Fibroblast of lung (primary cell): Measurements from ENCODE around the gene CELSR2. TPM values are rescaled to one million over a fixed set of nuclear protein-coding genes. Genes with fewer than 3 reads are reported as not detected.
"Not testable (repeated sequence)": the region's sequence is repeated elsewhere in the genome, so short reads cannot be mapped to it uniquely, and the experiment has no call there.

Experiments used
- DNase-seq, 2 donors: peaks; one replicate each; pipeline versions ENCODE4 v3.0.0 to v3.0.0-alpha.2; 2010; ENCODE audit warnings: low read depth in 2 of 2
- H2AFZ ChIP-seq: 2 replicates; pipeline ENCODE4 v1.5.1; 2012; ENCODE audit warnings: low read length, control low read depth, inconsistent platforms
- H3K27ac ChIP-seq: 2 replicates; pipeline ENCODE4 v1.5.1; 2011; ENCODE audit warnings: low read length, control low read depth; ENCODE audit not compliant: insufficient read depth
- H3K27me3 ChIP-seq: 2 replicates; pipeline ENCODE4 v1.5.1; 2011; ENCODE audit warnings: mild to moderate bottlenecking, low read length; ENCODE audit not compliant: control insufficient read depth, insufficient read depth
- H3K36me3 ChIP-seq: 2 replicates; pipeline ENCODE4 v1.5.1; 2011; ENCODE audit warnings: low read length; ENCODE audit not compliant: control insufficient read depth, insufficient read depth
- H3K4me1 ChIP-seq: 2 replicates; pipeline ENCODE4 v1.5.1; 2011; ENCODE audit warnings: low read length; ENCODE audit not compliant: control insufficient read depth, insufficient read depth; ENCODE audit errors: extremely low read depth
- H3K4me2 ChIP-seq: 2 replicates; pipeline ENCODE4 v1.5.1; 2011; ENCODE audit warnings: low read length, control low read depth; ENCODE audit not compliant: insufficient read depth; ENCODE audit errors: extremely low read depth
- H3K4me3 ChIP-seq, 4 experiments: fragments of 200-600 bp in 1 of 4; sonication (generic) in 1 of 4; replicated peaks in 1 of 4; 2 replicates each; pipeline ENCODE4 v1.5.1; 2011 to 2016; ENCODE audit warnings: low read length in 4 of 4, low read depth in 3 of 4, mild to moderate bottlenecking in 3 of 4, control low read depth in 2 of 4, inconsistent platforms in 1 of 4, mixed read lengths in 1 of 4; ENCODE audit not compliant: insufficient read depth in 1 of 4; ENCODE audit errors: control extremely low read depth in 1 of 4
- H3K79me2 ChIP-seq: 2 replicates; pipeline ENCODE4 v1.5.1; 2012; ENCODE audit warnings: mild to moderate bottlenecking, low read length, inconsistent platforms; ENCODE audit not compliant: control insufficient read depth, insufficient read depth
- H3K9ac ChIP-seq: 2 replicates; pipeline ENCODE4 v1.5.1; 2011; ENCODE audit warnings: mild to moderate bottlenecking, low read length, control low read depth; ENCODE audit not compliant: insufficient read depth
- H3K9me3 ChIP-seq: 2 replicates; pipeline ENCODE4 v1.5.1; 2012; ENCODE audit warnings: low read depth, low read length; ENCODE audit not compliant: control insufficient read depth, insufficient read depth
- H4K20me1 ChIP-seq: 2 replicates; pipeline ENCODE4 v1.5.1; 2011; ENCODE audit warnings: low read length; ENCODE audit not compliant: control insufficient read depth, insufficient read depth; ENCODE audit errors: extremely low read depth
- CTCF ChIP-seq, 2 donors: IDR thresholded peaks in 1 of 2; conservative IDR thresholded peaks in 1 of 2; 1 replicate in 1 of 2; 2 replicates in 1 of 2; pipeline ENCODE4 v1.5.1; 2011 to 2012; ENCODE audit warnings: low read length in 2 of 2, control low read depth in 1 of 2, inconsistent platforms in 1 of 2, low read depth in 1 of 2, mild to moderate bottlenecking in 1 of 2
- EZH2 ChIP-seq: IDR thresholded peaks from 2 replicates; pipeline ENCODE4 v1.5.1; 2012; ENCODE audit warnings: low read length, control low read depth, mild to moderate bottlenecking; ENCODE audit errors: missing control alignments
- polyA plus RNA-seq, 2 donors: library from polyadenylated mRNA; depleted of rRNA in 1 of 2; stranded (reverse) in 1 of 2; unstranded in 1 of 2; fragments of >200 nt; gene quantifications; 2 replicates each; pipeline ENCODE4 v1.2.1, GENCODE V29; 2011 to 2012; ENCODE audit warnings: missing spikeins in 1 of 2
- total RNA-seq: library from RNA; depleted of rRNA; stranded (reverse); fragments of >200 nt; gene quantifications from 2 replicates; pipeline ENCODE4 v1.2.1, GENCODE V29; 2014

CELSR2 gene
- total and polyA plus RNA-seq, 2 donors (not counting 1 experiment from before 2014, with no cell fraction given) = 0.67 to 3.5 TPM

DNA sequence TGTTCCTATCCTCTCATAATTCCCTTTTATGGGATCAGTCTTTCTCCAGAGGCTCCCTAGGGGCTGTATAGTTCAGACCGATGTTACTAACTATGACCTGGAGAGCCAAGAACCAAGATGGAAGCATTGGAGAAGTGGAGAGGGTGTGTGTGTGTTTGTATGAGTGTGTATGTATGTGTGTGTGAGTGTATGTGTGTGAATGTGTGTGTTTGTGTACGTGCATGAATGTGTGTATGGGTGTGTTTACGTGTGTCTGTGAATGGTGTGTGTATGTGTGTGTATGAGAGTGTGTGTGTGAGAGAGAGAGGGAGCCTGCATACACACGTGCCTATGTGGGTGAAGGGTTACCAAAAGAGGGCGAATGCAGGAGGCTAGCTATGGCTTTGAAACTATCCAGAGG is 52.5 kb downstream of the CELSR2 start:
- no peaks in the 10 kb centered on the region for H3K36me3 ChIP-seq

GRCh38 chr1:109304226-109304920 is 55.0 kb downstream of the CELSR2 start:
- no peaks in the 10 kb centered on the region for H3K9me3 ChIP-seq
- no peaks in the 10 kb centered on the region for H3K36me3 ChIP-seq
- TF ChIP-seq EZH2 = no peak
- TF ChIP-seq CTCF (conservative IDR thresholded peaks at IDR 0.05 in 1 of 2, IDR thresholded peaks at IDR 0.05 in 1 of 2; ENCODE audit: low read depth in 1 of 2, low read length in 2 of 2) = no peak
- no peaks in the 10 kb centered on the region for H3K27me3 ChIP-seq
- no peak overlapping the region for H3K4me3 ChIP-seq
- H3K4me2 ChIP-seq = no peak overlapping the region
- DNase-seq = no peak
- no peak overlapping the region for H3K9ac ChIP-seq
- H3K4me1 ChIP-seq = peaks cover 13% of the 10 kb centered on the region
- no peaks in the 10 kb centered on the region for H4K20me1 ChIP-seq
- no peak overlapping the region for H3K27ac ChIP-seq
- no peaks in the 10 kb centered on the region for H3K79me2 ChIP-seq
- no peak overlapping the region for H2AFZ ChIP-seq

More for the DNA sequence above, 52.5 kb downstream of the CELSR2 start:
- Histone ChIP-seq H3K27ac (no peak overlapping the region), H2AFZ (no peak overlapping the region), H3K4me1 (peaks cover 22% of the 10 kb centered on the region), H3K4me2 (no peak overlapping the region), H4K20me1 (no peaks in the 10 kb centered on the region), H3K9me3 (no peaks in the 10 kb centered on the region), H3K27me3 (no peaks in the 10 kb centered on the region), H3K79me2 (no peaks in the 10 kb centered on the region), H3K4me3 (no peak overlapping the region), H3K9ac (no peak overlapping the region)
- no peak for DNase-seq
- TF ChIP-seq EZH2 = no peak
- no peak for TF ChIP-seq CTCF (conservative IDR thresholded peaks at IDR 0.05 in 1 of 2, IDR thresholded peaks at IDR 0.05 in 1 of 2; ENCODE audit: low read depth in 1 of 2, low read length in 2 of 2)

DNA sequence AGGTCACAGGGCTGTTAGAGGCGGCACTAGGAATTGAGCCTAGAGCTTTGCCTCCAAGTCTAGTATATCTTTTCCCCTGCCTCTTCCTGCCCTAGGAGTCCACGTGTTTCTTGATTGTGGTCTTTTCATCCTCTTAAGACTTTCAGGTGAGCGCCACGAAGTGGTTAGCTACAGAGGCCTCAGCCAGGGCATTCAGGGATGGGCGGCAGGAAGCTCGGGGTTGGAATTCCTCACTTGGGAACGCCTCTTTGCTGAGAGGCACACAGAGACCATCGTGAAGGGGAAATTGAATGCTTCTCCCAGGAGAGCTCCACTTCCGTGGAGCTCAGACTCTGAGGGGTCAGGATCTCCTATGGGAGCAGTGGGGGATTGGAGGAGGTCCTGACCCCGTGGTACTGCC is 56.7 kb downstream of the CELSR2 start:
- not testable (repeated sequence) for H3K4me3 ChIP-seq, H2AFZ ChIP-seq, H4K20me1 ChIP-seq, H3K9ac ChIP-seq, H3K36me3 ChIP-seq, DNase-seq, H3K9me3 ChIP-seq, H3K4me1 ChIP-seq, H3K27ac ChIP-seq, H3K4me2 ChIP-seq, H3K27me3 ChIP-seq, H3K79me2 ChIP-seq
